ENCODE data around the gene DSTN.

The DSTN gene

DNA sequence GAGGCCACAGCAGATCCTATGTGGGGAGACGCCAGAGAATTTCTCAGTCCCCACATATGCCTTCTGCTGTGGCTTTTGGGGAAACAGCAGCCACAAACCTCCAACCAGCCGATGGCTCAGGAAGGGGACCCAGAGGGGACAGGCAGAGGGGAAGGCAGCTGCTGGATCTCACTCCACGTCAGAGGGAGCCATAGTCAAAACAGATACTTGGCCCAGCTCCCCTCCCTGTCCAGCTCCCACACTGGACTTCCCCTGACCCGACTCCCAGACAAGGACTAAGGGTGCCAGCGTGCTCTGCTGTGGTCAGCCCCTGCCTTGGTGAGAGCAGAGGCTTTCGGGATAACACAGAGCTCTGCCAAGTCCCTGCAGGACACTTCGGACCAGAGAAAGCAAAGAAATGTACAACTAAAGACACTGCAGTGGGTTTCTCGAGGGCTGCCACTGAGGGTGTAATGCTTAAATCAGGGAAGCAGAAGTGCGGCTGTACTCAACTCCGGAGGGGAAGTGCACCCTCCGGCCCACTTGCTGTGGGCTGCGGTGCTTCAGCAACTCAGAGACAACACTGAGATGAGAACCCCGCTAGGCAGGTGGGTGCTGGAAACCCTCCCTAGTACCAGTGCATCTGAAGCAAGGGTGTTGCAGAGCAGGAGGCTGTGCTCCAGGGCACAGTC lies 64.9 kb downstream of the DSTN start:
- Histone ChIP-seq H3K27ac (replicated peaks; ENCODE audit: low read length) (no peak overlapping the region), H2BK5ac (ENCODE audit: low read length) (peak overlapping the region; percentile 59), H2BK120ac (ENCODE audit: low read depth, low read length) (no peak overlapping the region), H2AK5ac (ENCODE audit: low read depth, low read length) (peak overlapping the region; percentile 37), H3K18ac (ENCODE audit: low read length) (peak overlapping the region; percentile 72), H3K79me1 (ENCODE audit: low read depth, low read length) (peaks cover 1% of the 10 kb centered on the region), H3K9me3 (replicated peaks in 1 of 2; ENCODE audit: control insufficient read depth in 2 of 2, insufficient read depth in 1 of 2, low read depth in 1 of 2, low read length in 2 of 2) (no peaks in the 10 kb centered on the region), H3K23ac (ENCODE audit: low read depth, low read length, poor library complexity) (no peak overlapping the region), H4K8ac (ENCODE audit: low read depth, low read length) (no peak overlapping the region), H3K4me3 (ENCODE audit: low read length in 2 of 2) (no peak overlapping the region), H4K91ac (ENCODE audit: low read depth, low read length, poor library complexity) (no peak overlapping the region), H3K4me1 (ENCODE audit: control insufficient read depth in 2 of 2, insufficient read depth in 1 of 2, low read depth in 1 of 2, low read length in 2 of 2) (peaks cover 14 to 23% of the 10 kb centered on the region in 2 donors), H3K4ac (ENCODE audit: low read length) (no peak overlapping the region), H3K4me2 (ENCODE audit: insufficient read depth, low read length, poor library complexity, severe bottlenecking) (no peak overlapping the region), H3K9ac (ENCODE audit: low read depth, low read length, poor library complexity) (peak overlapping the region; percentile 78), H2BK12ac (ENCODE audit: low read length) (no peak overlapping the region), H2AFZ (ENCODE audit: low read length) (no peak overlapping the region), H3K36me3 (replicated peaks in 1 of 2; ENCODE audit: control insufficient read depth in 2 of 2, insufficient read depth in 2 of 2, low read length in 2 of 2) (peaks cover 14% of the 10 kb centered on the region in 2 donors), H3K14ac (ENCODE audit: low read length) (no peak overlapping the region), H3K27me3 (ENCODE audit: control insufficient read depth in 3 of 3, insufficient read depth in 3 of 3, low read depth in 1 of 3, low read length in 3 of 3) (no peaks in the 10 kb centered on the region), H2BK15ac (ENCODE audit: low read length) (peak overlapping the region; percentile 80)
- no CpG with 5 or more reads among the region's 13 CpGs for WGBS, 2 donors (ENCODE audit: extremely low coverage in 2 of 2, insufficient read length in 2 of 2, insufficient replicate concordance in 1 of 2)
- DNase-seq (ENCODE audit: low spot score): no peak

GRCh38 chr20:17635332-17636244 lies 65.7 kb downstream of the DSTN start:
- Histone ChIP-seq H3K23ac (ENCODE audit: low read depth, low read length, poor library complexity) (no peak overlapping the region), H3K4me1 (ENCODE audit: control insufficient read depth in 2 of 2, insufficient read depth in 1 of 2, low read depth in 1 of 2, low read length in 2 of 2) (peaks cover 14 to 23% of the 10 kb centered on the region in 2 donors), H3K4me3 (ENCODE audit: low read length in 2 of 2) (no peak overlapping the region), H2BK120ac (ENCODE audit: low read depth, low read length) (no peak overlapping the region), H3K14ac (ENCODE audit: low read length) (no peak overlapping the region), H3K9ac (ENCODE audit: low read depth, low read length, poor library complexity) (peak overlapping the region; percentile 78), H3K27ac (replicated peaks; ENCODE audit: low read length) (no peak overlapping the region), H4K91ac (ENCODE audit: low read depth, low read length, poor library complexity) (no peak overlapping the region), H3K4ac (ENCODE audit: low read length) (no peak overlapping the region), H4K8ac (ENCODE audit: low read depth, low read length) (no peak overlapping the region), H2BK12ac (ENCODE audit: low read length) (no peak overlapping the region), H2AK5ac (ENCODE audit: low read depth, low read length) (peak overlapping the region; percentile 86), H3K4me2 (ENCODE audit: insufficient read depth, low read length, poor library complexity, severe bottlenecking) (no peak overlapping the region), H2AFZ (ENCODE audit: low read length) (peak overlapping the region; percentile 35), H3K9me3 (replicated peaks in 1 of 2; ENCODE audit: control insufficient read depth in 2 of 2, insufficient read depth in 1 of 2, low read depth in 1 of 2, low read length in 2 of 2) (no peaks in the 10 kb centered on the region), H2BK5ac (ENCODE audit: low read length) (peak overlapping the region; percentile 35), H3K79me1 (ENCODE audit: low read depth, low read length) (no peaks in the 10 kb centered on the region), H3K18ac (ENCODE audit: low read length) (peak overlapping the region; percentile 72), H3K27me3 (ENCODE audit: control insufficient read depth in 3 of 3, insufficient read depth in 3 of 3, low read depth in 1 of 3, low read length in 3 of 3) (no peaks in the 10 kb centered on the region), H3K36me3 (replicated peaks in 1 of 2; ENCODE audit: control insufficient read depth in 2 of 2, insufficient read depth in 2 of 2, low read length in 2 of 2) (peaks cover 14 to 16% of the 10 kb centered on the region in 2 donors), H2BK15ac (ENCODE audit: low read length) (peak overlapping the region; percentile 80)
- no CpG with 5 or more reads among the region's 25 CpGs for WGBS, 2 donors (ENCODE audit: extremely low coverage in 2 of 2, insufficient read length in 2 of 2, insufficient replicate concordance in 1 of 2)
- DNase-seq (ENCODE audit: low spot score): no peak

GRCh38 chr20:17636523-17637412 lies 66.9 kb downstream of the DSTN start:
- Histone ChIP-seq H2BK15ac (ENCODE audit: low read length) (peak overlapping the region; percentile 72), H2BK120ac (ENCODE audit: low read depth, low read length) (peak overlapping the region; percentile 88), H3K9me3 (replicated peaks in 1 of 2; ENCODE audit: control insufficient read depth in 2 of 2, insufficient read depth in 1 of 2, low read depth in 1 of 2, low read length in 2 of 2) (no peaks in the 10 kb centered on the region), H3K9ac (ENCODE audit: low read depth, low read length, poor library complexity) (peak overlapping the region; percentile 92), H4K91ac (ENCODE audit: low read depth, low read length, poor library complexity) (peak overlapping the region; percentile 15), H3K36me3 (replicated peaks in 1 of 2; ENCODE audit: control insufficient read depth in 2 of 2, insufficient read depth in 2 of 2, low read length in 2 of 2) (peaks cover 10 to 22% of the 10 kb centered on the region in 2 donors), H2AFZ (ENCODE audit: low read length) (peak overlapping the region; percentile 26), H3K27ac (replicated peaks; ENCODE audit: low read length) (peak overlapping the region; percentile 47), H3K4ac (ENCODE audit: low read length) (no peak overlapping the region), H4K8ac (ENCODE audit: low read depth, low read length) (no peak overlapping the region), H3K18ac (ENCODE audit: low read length) (peak overlapping the region; percentile 91), H2AK5ac (ENCODE audit: low read depth, low read length) (peak overlapping the region; percentile 88), H2BK12ac (ENCODE audit: low read length) (peak overlapping the region; percentile 78), H3K79me1 (ENCODE audit: low read depth, low read length) (no peaks in the 10 kb centered on the region), H3K4me2 (ENCODE audit: insufficient read depth, low read length, poor library complexity, severe bottlenecking) (no peak overlapping the region), H3K4me1 (ENCODE audit: control insufficient read depth in 2 of 2, insufficient read depth in 1 of 2, low read depth in 1 of 2, low read length in 2 of 2) (peaks cover 14 to 23% of the 10 kb centered on the region in 2 donors), H3K23ac (ENCODE audit: low read depth, low read length, poor library complexity) (peak overlapping the region; percentile 31), H3K27me3 (ENCODE audit: control insufficient read depth in 3 of 3, insufficient read depth in 3 of 3, low read depth in 1 of 3, low read length in 3 of 3) (no peaks in the 10 kb centered on the region), H2BK5ac (ENCODE audit: low read length) (no peak overlapping the region), H3K14ac (ENCODE audit: low read length) (no peak overlapping the region), H3K4me3 (ENCODE audit: low read length in 2 of 2) (no peak overlapping the region)
- DNase-seq (ENCODE audit: low spot score): peak; percentile 62
- no CpG with 5 or more reads among the region's 24 CpGs for WGBS, 2 donors (ENCODE audit: extremely low coverage in 2 of 2, insufficient read length in 2 of 2, insufficient replicate concordance in 1 of 2)
